Activated naive CD4-positive, alpha-beta T cell treated with anti-CD3 and anti-CD28 coated beads, Interleukin-2, amount 50 U/mL, for 16 hours (primary cell): ENCODE data around the gene SUCLG1.
"Not testable (repeated sequence)": the region's sequence is repeated elsewhere in the genome, so short reads cannot be mapped to it uniquely, and the experiment has no call there.

Experiments used
- DNase-seq: peaks from one replicate; pipeline ENCODE4 v3.0.0-alpha.2; 2020

Gene SUCLG1

DNA sequence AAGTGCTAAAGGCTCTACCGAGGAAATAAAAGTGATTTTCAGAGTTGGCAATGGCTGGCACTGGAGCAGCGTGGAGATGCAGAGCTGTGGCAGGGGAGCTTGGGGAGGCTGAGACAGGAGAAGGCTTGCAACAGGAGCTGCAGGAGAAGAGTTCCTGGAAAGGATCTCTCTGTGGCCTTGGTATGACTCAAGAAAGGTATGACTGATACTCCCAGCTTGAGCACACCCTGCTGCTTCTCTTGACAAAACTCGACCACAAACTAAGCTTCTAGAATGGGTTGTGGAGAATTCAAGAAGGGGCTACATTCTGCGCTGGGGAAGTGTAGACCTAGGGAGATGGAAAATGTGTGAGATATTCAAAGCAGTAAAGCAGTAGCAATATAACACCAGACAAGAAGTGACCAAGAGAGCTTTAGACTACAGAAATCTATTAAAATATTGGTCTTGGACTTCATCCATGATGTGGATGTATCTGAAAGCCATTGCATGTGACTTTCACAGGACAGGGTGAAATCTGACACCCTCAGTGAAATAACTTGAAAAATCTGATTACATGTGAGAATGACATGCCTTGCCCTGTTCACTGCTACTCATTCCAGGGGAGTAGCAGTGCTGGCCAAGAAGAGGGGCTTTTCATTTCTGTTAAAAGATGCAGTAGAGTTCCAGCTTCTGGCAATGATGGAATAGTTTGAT, 41.5 kb downstream of the SUCLG1 start:
- no peak for DNase-seq

DNA sequence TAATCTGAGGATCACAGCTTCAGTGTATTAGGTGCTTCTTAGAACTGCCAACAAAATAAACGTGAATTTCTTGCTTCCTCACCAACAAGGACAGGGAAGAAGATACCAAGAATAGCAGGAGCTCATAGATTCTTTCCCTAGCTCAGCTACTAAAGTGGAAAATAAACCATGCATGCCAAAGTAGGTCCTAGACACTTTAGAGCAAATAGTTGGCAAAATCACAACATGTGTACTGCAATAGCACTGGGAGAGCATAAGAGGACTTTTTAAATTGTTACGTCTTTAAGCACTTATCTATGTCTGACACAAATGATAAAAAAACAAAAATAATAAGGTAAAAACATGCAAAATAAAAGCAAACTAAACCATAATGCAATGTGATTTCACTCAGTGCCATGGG, 49.5 kb downstream of the SUCLG1 start:
- no peak for DNase-seq

DNA sequence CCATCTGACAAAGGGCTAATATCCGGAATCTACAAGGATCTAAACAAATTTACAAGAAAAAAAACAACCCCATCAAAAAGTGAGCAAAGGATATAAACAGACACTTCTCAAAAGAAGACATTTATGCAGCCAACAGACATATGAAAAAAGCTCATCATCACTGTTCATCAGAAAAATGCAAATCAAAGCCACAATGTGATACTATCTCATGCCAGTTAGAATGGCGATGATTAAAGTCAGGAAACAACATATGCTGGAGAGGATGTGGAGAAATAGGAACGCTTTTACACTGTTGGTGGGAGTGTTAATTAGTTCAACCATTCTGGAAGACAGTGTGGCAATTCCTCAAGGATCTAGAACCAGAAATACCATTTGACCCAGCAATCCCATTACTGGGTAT, 57.0 kb downstream of the SUCLG1 start:
- not testable (repeated sequence) for DNase-seq

DNA sequence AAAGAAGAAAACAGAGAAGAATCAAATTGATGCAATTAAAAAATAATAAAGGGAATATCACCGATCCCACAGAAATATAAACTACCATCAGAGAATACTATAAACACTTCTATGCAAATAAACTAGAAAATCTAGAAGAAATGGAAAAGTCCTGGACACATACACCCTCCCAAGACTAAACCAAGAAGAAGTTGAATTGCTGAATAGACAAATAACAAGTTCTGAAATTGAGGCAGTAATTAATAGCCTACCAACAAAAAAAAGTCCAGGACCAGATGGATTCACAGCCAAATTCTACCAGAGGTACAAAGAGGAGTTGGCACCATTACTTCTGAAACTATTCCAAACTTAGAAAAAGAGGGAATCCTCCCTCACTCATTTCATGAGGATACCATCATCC, 59.2 kb downstream of the SUCLG1 start:
- not testable (repeated sequence) for DNase-seq

DNA sequence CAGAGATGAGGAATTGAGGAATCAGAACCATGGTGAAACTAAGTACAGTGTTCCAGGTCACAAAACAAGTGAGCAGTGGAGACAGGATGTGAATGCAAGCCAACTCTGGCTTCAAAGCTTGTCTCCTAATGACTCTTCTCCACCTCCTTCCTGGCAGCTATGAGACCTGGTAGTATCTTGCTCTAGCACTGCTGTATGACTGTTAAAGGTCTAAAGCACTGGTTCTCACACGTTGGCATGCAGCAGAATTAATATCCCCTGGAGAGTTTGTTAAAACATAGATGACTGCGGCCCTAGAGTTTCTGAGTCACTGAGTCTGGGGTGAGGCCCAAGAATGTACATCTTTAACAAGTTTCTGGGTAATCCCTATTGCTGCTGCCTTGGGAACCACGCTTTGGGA, 63.3 kb downstream of the SUCLG1 start:
- DNase-seq: no peak

DNA sequence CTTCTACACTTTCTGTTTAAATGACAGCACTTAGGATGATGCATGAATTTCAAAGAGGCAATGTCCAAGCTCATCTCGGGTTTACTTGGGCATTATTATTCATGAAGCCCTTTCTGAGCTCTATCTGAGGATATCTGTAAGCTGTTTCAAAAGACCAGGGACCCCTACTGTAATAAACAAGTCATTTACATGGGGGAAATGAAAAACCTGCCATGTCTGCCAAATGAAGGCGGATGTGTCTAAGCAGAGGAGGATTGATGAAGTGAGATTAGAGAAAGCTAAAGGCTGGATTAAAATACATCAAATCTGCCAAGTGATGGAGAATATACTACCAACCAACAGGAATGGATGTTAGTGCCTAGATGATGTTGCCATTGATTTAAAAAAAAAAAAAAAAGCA, 64.5 kb downstream of the SUCLG1 start:
- no peak for DNase-seq

DNA sequence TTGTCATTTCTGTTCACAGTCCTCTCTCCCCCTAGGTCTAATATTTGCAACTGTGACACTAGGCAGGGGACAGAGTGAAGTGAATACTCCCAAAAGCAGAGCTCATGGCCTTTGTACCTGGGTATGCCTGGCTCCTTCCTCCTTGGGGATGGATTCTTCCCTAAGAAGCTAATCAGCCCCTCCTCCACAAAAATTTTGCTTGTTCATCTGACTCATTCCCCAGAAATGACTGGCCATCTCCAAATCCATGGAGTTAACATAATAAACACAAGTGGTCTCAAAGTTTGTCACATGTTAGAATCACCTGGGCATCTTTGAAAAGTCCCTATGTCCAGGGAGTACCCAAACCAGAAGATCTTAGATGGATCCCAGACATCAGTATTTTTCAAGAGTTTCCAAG, 65.3 kb downstream of the SUCLG1 start:
- no peak for DNase-seq

DNA sequence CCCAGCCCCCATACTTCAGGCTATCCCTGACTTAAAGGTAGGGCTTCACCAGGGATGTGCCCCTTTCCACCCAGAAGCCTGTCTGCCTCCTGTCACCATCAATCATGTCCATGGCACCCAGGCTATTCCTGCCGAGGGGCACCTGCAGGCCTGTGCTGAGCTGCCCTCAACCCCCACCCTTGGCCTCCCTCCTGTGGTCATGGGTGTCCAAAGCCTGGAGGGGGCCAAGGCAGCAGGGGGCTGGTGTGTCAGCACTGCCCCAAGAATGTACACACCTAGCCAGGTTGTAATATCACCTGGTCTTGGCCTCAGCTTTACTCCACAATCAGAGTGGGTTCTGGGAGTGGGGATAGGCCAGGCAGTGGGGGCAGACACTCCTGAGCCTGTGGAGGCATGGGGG, 69.3 kb downstream of the SUCLG1 start:
- DNase-seq: no peak

DNA sequence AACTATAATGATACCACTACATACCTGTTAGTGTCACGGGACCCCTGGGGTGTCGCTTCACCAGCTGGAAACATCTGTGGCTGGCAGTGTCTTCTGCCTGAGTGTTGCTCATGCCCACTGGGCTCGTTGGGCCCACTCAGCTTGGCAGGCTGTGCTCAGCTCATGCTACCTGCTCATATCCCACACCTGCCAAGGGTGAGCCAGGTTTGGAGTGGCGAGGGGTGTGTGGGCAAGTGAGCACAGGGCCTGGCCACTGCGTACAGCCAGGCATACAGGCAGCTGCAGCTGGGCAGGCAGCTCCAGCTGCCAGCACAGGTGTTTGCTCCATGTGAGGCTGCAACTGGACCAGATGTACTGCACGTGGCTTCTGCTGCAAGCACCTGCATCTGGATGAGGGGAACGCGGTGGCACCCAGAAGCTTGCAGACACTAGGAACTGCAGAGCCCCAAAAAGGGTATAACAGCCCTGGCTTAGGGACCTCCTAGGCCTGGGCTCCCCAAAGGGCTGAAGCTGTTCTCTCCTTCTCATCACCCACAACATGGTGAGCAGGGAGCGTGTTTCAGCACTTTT, 70.1 kb downstream of the SUCLG1 start:
- no peak for DNase-seq

DNA sequence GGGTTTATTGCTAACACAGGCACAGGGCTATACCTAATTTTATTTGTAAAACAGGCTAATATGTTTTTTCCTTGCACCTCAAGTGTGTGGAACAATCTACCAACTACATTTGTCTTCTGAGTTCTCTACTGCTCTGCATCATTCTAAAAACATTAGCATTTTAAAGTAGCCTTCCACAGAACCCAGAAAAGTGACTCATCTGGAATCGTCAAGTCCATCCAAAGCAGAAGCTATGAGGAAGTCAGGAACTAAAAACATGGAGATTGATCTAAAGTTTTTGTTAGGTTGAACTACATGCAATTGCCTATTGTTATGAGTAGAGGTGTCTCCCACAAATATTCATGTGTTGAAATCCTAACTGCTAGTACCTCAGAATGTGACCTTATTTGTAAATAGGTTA, 70.9 kb downstream of the SUCLG1 start:
- no peak for DNase-seq

DNA sequence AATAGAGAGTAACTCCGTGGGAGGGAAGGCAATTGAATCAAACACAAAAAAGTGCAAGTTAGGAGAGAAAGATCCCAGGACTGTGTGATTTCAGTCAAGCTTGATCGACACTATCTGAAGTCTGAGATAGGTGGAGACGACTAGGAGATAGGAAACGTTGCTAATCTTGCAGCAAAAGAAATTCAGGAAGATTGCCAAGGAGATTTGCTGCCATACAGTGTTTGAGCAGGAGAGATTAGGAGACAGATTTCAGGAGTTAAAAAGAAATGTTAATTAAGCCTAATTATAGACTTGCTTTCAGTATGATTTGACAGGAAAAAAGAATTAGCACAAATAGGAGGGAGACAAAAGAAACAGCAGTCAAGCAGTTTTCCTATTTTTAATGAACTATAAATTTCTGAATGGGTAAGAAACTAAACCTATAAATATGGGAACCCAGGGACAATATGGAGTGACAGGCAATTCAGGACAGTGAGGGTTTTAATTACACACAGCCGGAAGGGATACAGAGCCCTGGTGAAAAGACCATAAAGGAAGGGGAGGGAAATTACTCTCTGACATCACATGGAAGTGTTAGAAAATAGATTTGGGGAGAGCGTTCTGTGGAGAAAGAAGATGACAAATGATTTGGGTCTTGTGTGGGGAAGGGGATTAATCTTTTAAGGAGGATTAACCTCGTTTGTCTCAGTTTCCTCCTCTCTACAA, 72.6 kb downstream of the SUCLG1 start:
- DNase-seq: no peak

DNA sequence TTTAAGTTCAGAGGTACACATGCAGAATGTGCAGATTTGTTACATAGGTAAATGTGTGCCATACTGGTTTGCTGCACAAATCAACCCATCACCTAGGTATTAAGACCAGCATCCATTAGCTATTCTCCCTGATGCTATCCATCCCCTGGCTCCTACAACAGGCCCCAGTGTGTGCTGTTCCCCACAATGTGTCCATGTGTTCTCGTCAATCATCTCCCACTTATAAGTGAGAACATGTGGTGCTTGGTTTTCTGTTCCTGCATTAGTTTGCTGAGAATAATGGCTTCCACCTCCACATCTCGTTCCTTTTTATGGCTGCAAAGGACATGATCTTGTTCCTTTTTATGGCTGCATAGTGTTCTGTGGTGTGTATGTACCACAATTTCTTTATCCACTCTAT, 75.8 kb downstream of the SUCLG1 start:
- DNase-seq: no peak

DNA sequence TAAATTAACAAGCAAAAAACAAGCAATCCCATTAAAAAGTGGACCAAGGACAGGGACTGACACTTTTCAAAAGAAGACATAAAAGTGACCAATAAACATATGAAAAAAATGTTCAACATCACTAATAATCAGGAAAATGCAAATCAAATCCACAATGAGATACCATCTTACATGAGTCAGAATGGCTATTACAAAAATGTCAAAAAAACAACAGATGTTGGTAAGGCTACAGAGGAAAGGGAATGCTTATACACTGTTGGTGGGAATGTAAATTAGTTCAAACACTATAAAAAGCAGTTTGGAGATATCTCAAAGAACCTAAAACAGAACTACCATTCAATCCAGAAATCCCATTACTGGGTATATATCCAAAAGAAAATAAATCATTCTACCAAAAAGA, 78.2 kb downstream of the SUCLG1 start:
- DNase-seq: no peak

DNA sequence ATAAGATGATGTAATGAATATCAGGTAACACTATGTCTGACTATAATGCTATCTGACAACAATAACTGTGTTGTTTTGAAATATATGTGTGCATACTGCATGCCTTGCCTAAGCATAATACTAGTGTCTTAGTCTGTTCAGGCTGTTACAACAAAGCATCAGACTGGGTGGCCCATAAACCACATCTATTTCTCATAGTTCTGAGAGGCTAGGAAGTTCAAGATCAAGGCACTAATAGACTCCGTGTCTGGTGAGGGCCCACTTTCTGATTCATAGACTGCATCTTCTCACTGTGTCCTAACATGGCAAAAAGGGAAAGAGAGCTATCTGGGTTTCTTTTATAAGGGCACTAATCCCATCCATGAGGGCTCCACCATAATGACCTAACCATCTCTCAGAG, 80.1 kb downstream of the SUCLG1 start:
- no peak for DNase-seq

DNA sequence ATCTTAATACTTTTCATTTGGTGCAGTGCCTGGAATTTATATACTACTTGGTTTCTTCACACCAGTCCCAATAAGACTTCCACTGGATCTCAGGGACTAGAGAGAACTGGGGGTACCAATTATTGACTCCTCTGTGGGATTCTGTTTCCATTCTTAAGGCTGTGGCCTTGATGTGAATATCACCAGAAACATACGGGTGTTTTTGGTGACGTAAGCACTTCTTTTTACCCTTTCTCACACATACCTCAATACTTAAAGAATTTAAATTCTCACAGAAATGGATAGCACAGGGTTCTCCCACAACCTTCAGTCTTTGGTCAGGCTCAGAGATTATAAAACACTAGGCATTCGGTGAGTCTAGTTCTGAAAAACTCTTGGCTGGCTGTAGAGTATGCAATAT, 84.1 kb downstream of the SUCLG1 start:
- DNase-seq: no peak

DNA sequence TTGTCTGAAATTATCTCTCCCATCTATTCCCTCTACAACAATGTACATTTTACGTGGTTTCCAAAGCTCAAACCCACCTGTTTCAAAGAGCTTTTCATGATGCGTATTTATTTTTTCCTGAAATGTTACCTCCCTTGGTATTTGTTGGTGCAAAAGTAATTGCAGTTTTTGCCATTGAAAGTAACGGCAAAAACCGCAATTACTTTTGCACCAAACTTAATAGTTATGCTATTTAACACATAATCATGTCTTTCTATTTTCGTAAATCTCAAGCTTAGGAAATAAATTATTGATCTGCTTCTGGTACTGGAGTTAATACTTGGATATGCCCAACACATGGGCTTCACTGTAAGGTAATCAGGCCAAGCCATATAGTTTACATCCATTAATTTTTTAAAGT, 85.2 kb downstream of the SUCLG1 start:
- no peak for DNase-seq
